Measurements from ENCODE around the gene LRRC7.
"Not testable (repeated sequence)": the region's sequence is repeated elsewhere in the genome, so short reads cannot be mapped to it uniquely, and the experiment has no call there.

The LRRC7 gene

GRCh38 chr1:69852706-69853105 lies 285.0 kb downstream of the LRRC7 start:
- H3K27ac ChIP-seq (ENCODE audit: insufficient read depth in 1 of 2, low read depth in 1 of 2, low read length in 2 of 2, poor library complexity in 1 of 2, severe bottlenecking in 2 of 2), result no peak overlapping the region
- H3K4me3 ChIP-seq (ENCODE audit: control insufficient read depth in 1 of 7, extremely low read depth in 1 of 7, insufficient read depth in 4 of 7, low read depth in 2 of 7, low read length in 6 of 7), result no peak overlapping the region
- H3K27me3 ChIP-seq (replicated peaks in 2 of 5; ENCODE audit: control insufficient read depth in 4 of 5, insufficient read depth in 5 of 5, low read length in 4 of 5), result no peaks in the 10 kb centered on the region
- H3K4me1 ChIP-seq (ENCODE audit: control extremely low read depth in 1 of 4, control insufficient read depth in 4 of 4, insufficient read depth in 4 of 4, low read length in 3 of 4), result no peaks in the 10 kb centered on the region
- H3K9me3 ChIP-seq (ENCODE audit: control extremely low read depth in 1 of 5, control insufficient read depth in 4 of 5, insufficient read depth in 2 of 5, low read depth in 1 of 5, low read length in 4 of 5), result no peaks in the 10 kb centered on the region
- no peak for DNase-seq
- POLR2A ChIA-PET, result no interaction called here
- CTCF ChIA-PET, result no interaction called here
- H3K36me3 ChIP-seq (ENCODE audit: control insufficient read depth in 4 of 4, insufficient read depth in 4 of 4, low read length in 3 of 4), result no peaks in the 10 kb centered on the region

GRCh38 chr1:69858534-69858933 lies 290.8 kb downstream of the LRRC7 start:
- Histone ChIP-seq H3K27ac (ENCODE audit: insufficient read depth in 1 of 2, low read depth in 1 of 2, low read length in 2 of 2, poor library complexity in 1 of 2, severe bottlenecking in 2 of 2) (no peak overlapping the region), H3K27me3 (replicated peaks in 2 of 5; ENCODE audit: control insufficient read depth in 4 of 5, insufficient read depth in 5 of 5, low read length in 4 of 5) (no peaks in the 10 kb centered on the region), H3K4me3 (ENCODE audit: control insufficient read depth in 1 of 7, extremely low read depth in 1 of 7, insufficient read depth in 4 of 7, low read depth in 2 of 7, low read length in 6 of 7) (no peak overlapping the region), H3K36me3 (ENCODE audit: control insufficient read depth in 4 of 4, insufficient read depth in 4 of 4, low read length in 3 of 4) (no peaks in the 10 kb centered on the region), H3K9me3 (ENCODE audit: control extremely low read depth in 1 of 5, control insufficient read depth in 4 of 5, insufficient read depth in 2 of 5, low read depth in 1 of 5, low read length in 4 of 5) (no peaks in the 10 kb centered on the region), H3K4me1 (ENCODE audit: control extremely low read depth in 1 of 4, control insufficient read depth in 4 of 4, insufficient read depth in 4 of 4, low read length in 3 of 4) (peaks cover 0 to 2% (median 1%) of the 10 kb centered on the region in 4 experiments)
- peak in 1 of 3 donors; percentile 13 for DNase-seq
- POLR2A ChIA-PET, result no interaction called here
- 100% methylated on average over 1 of the region's 1 CpG for WGBS (ENCODE audit: insufficient coverage)
- CTCF ChIA-PET, result no interaction called here

- CTCF ChIA-PET, result no interaction called here
- WGBS (ENCODE audit: insufficient coverage), result 97% methylated on average over 5 of the region's 5 CpGs
- Histone ChIP-seq H3K36me3 (ENCODE audit: control insufficient read depth in 4 of 4, insufficient read depth in 4 of 4, low read length in 3 of 4) (no peaks in the 10 kb centered on the region), H3K4me3 (ENCODE audit: control insufficient read depth in 1 of 7, extremely low read depth in 1 of 7, insufficient read depth in 4 of 7, low read depth in 2 of 7, low read length in 6 of 7) (no peak overlapping the region), H3K4me1 (ENCODE audit: control extremely low read depth in 1 of 4, control insufficient read depth in 4 of 4, insufficient read depth in 4 of 4, low read length in 3 of 4) (peaks cover 0 to 2% (median 1%) of the 10 kb centered on the region in 4 experiments), H3K27ac (ENCODE audit: insufficient read depth in 1 of 2, low read depth in 1 of 2, low read length in 2 of 2, poor library complexity in 1 of 2, severe bottlenecking in 2 of 2) (no peak overlapping the region), H3K27me3 (replicated peaks in 2 of 5; ENCODE audit: control insufficient read depth in 4 of 5, insufficient read depth in 5 of 5, low read length in 4 of 5) (no peaks in the 10 kb centered on the region), H3K9me3 (ENCODE audit: control extremely low read depth in 1 of 5, control insufficient read depth in 4 of 5, insufficient read depth in 2 of 5, low read depth in 1 of 5, low read length in 4 of 5) (no peaks in the 10 kb centered on the region)
- no peak for DNase-seq
- POLR2A ChIA-PET, result no interaction called here
These were observed 293.9 kb downstream of the LRRC7 start for GRCh38 chr1:69861641-69862040.

GRCh38 chr1:69862906-69863305 lies 295.2 kb downstream of the LRRC7 start:
- H3K27ac ChIP-seq (ENCODE audit: insufficient read depth in 1 of 2, low read depth in 1 of 2, low read length in 2 of 2, poor library complexity in 1 of 2, severe bottlenecking in 2 of 2), result no peak overlapping the region
- peaks cover 0 to 2% (median 1%) of the 10 kb centered on the region in 4 experiments for H3K4me1 ChIP-seq (ENCODE audit: control extremely low read depth in 1 of 4, control insufficient read depth in 4 of 4, insufficient read depth in 4 of 4, low read length in 3 of 4)
- WGBS (ENCODE audit: insufficient coverage), result 100% methylated on average over 1 of the region's 1 CpG
- no peaks in the 10 kb centered on the region for H3K9me3 ChIP-seq (ENCODE audit: control extremely low read depth in 1 of 5, control insufficient read depth in 4 of 5, insufficient read depth in 2 of 5, low read depth in 1 of 5, low read length in 4 of 5)
- ChIA-PET POLR2A (no interaction called here), CTCF (no interaction called here)
- H3K27me3 ChIP-seq (replicated peaks in 2 of 5; ENCODE audit: control insufficient read depth in 4 of 5, insufficient read depth in 5 of 5, low read length in 4 of 5), result no peaks in the 10 kb centered on the region
- no peak overlapping the region for H3K4me3 ChIP-seq (ENCODE audit: control insufficient read depth in 1 of 7, extremely low read depth in 1 of 7, insufficient read depth in 4 of 7, low read depth in 2 of 7, low read length in 6 of 7)
- no peaks in the 10 kb centered on the region for H3K36me3 ChIP-seq (ENCODE audit: control insufficient read depth in 4 of 4, insufficient read depth in 4 of 4, low read length in 3 of 4)
- DNase-seq, result no peak

- ChIA-PET CTCF (no interaction called here), POLR2A (no interaction called here)
- Histone ChIP-seq H3K4me3 (ENCODE audit: control insufficient read depth in 1 of 7, extremely low read depth in 1 of 7, insufficient read depth in 4 of 7, low read depth in 2 of 7, low read length in 6 of 7) (no peak overlapping the region), H3K9me3 (ENCODE audit: control extremely low read depth in 1 of 5, control insufficient read depth in 4 of 5, insufficient read depth in 2 of 5, low read depth in 1 of 5, low read length in 4 of 5) (no peaks in the 10 kb centered on the region), H3K36me3 (ENCODE audit: control insufficient read depth in 4 of 4, insufficient read depth in 4 of 4, low read length in 3 of 4) (no peaks in the 10 kb centered on the region), H3K4me1 (ENCODE audit: control extremely low read depth in 1 of 4, control insufficient read depth in 4 of 4, insufficient read depth in 4 of 4, low read length in 3 of 4) (peaks cover 0 to under 1% (median 0%) of the 10 kb centered on the region in 4 experiments), H3K27ac (ENCODE audit: insufficient read depth in 1 of 2, low read depth in 1 of 2, low read length in 2 of 2, poor library complexity in 1 of 2, severe bottlenecking in 2 of 2) (no peak overlapping the region), H3K27me3 (replicated peaks in 2 of 5; ENCODE audit: control insufficient read depth in 4 of 5, insufficient read depth in 5 of 5, low read length in 4 of 5) (no peaks in the 10 kb centered on the region)
- DNase-seq, result no peak
- 100% methylated on average over 1 of the region's 1 CpG for WGBS (ENCODE audit: insufficient coverage)
These were observed 296.0 kb downstream of the LRRC7 start for GRCh38 chr1:69863704-69864103.

GRCh38 chr1:69871412-69871811 lies 303.7 kb downstream of the LRRC7 start:
- Histone ChIP-seq H3K36me3 (ENCODE audit: control insufficient read depth in 4 of 4, insufficient read depth in 4 of 4, low read length in 3 of 4) (no peaks in the 10 kb centered on the region), H3K27me3 (replicated peaks in 2 of 5; ENCODE audit: control insufficient read depth in 4 of 5, insufficient read depth in 5 of 5, low read length in 4 of 5) (no peaks in the 10 kb centered on the region), H3K4me3 (ENCODE audit: control insufficient read depth in 1 of 7, extremely low read depth in 1 of 7, insufficient read depth in 4 of 7, low read depth in 2 of 7, low read length in 6 of 7) (no peak overlapping the region), H3K4me1 (ENCODE audit: control extremely low read depth in 1 of 4, control insufficient read depth in 4 of 4, insufficient read depth in 4 of 4, low read length in 3 of 4) (no peaks in the 10 kb centered on the region), H3K9me3 (ENCODE audit: control extremely low read depth in 1 of 5, control insufficient read depth in 4 of 5, insufficient read depth in 2 of 5, low read depth in 1 of 5, low read length in 4 of 5) (no peaks in the 10 kb centered on the region), H3K27ac (ENCODE audit: insufficient read depth in 1 of 2, low read depth in 1 of 2, low read length in 2 of 2, poor library complexity in 1 of 2, severe bottlenecking in 2 of 2) (no peak overlapping the region)
- 40% methylated on average over 1 of the region's 3 CpGs for WGBS (ENCODE audit: insufficient coverage)
- no peak for DNase-seq
- CTCF ChIA-PET, result no interaction called here
- POLR2A ChIA-PET, result no interaction called here

GRCh38 chr1:69878338-69878737 lies 310.6 kb downstream of the LRRC7 start:
- H3K27me3 ChIP-seq (replicated peaks in 2 of 5; ENCODE audit: control insufficient read depth in 4 of 5, insufficient read depth in 5 of 5, low read length in 4 of 5), result no peaks in the 10 kb centered on the region
- no peak overlapping the region for H3K4me3 ChIP-seq (ENCODE audit: control insufficient read depth in 1 of 7, extremely low read depth in 1 of 7, insufficient read depth in 4 of 7, low read depth in 2 of 7, low read length in 6 of 7)
- H3K36me3 ChIP-seq (ENCODE audit: control insufficient read depth in 4 of 4, insufficient read depth in 4 of 4, low read length in 3 of 4), result no peaks in the 10 kb centered on the region
- ChIA-PET CTCF (no interaction called here), POLR2A (no interaction called here)
- no peak overlapping the region for H3K27ac ChIP-seq (ENCODE audit: insufficient read depth in 1 of 2, low read depth in 1 of 2, low read length in 2 of 2, poor library complexity in 1 of 2, severe bottlenecking in 2 of 2)
- WGBS (ENCODE audit: insufficient coverage), result 86% methylated on average over 2 of the region's 3 CpGs
- no peaks in the 10 kb centered on the region for H3K9me3 ChIP-seq (ENCODE audit: control extremely low read depth in 1 of 5, control insufficient read depth in 4 of 5, insufficient read depth in 2 of 5, low read depth in 1 of 5, low read length in 4 of 5)
- H3K4me1 ChIP-seq (ENCODE audit: control extremely low read depth in 1 of 4, control insufficient read depth in 4 of 4, insufficient read depth in 4 of 4, low read length in 3 of 4), result no peaks in the 10 kb centered on the region
- DNase-seq, result no peak

- CTCF ChIA-PET, DNase-seq: not testable (repeated sequence)
These were observed 320.3 kb downstream of the LRRC7 start for GRCh38 chr1:69888016-69888415.

More at GRCh38 chr1:69888016-69888415, 320.3 kb downstream of the LRRC7 start:
- POLR2A ChIA-PET; H3K4me1 ChIP-seq (ENCODE audit: control extremely low read depth in 1 of 4, control insufficient read depth in 4 of 4, insufficient read depth in 4 of 4, low read length in 3 of 4); H3K27ac ChIP-seq (ENCODE audit: insufficient read depth in 1 of 2, low read depth in 1 of 2, low read length in 2 of 2, poor library complexity in 1 of 2, severe bottlenecking in 2 of 2); H3K9me3 ChIP-seq (ENCODE audit: control extremely low read depth in 1 of 5, control insufficient read depth in 4 of 5, insufficient read depth in 2 of 5, low read depth in 1 of 5, low read length in 4 of 5); H3K27me3 ChIP-seq (replicated peaks in 2 of 5; ENCODE audit: control insufficient read depth in 4 of 5, insufficient read depth in 5 of 5, low read length in 4 of 5); H3K4me3 ChIP-seq (ENCODE audit: control insufficient read depth in 1 of 7, extremely low read depth in 1 of 7, insufficient read depth in 4 of 7, low read depth in 2 of 7, low read length in 6 of 7); H3K36me3 ChIP-seq (ENCODE audit: control insufficient read depth in 4 of 4, insufficient read depth in 4 of 4, low read length in 3 of 4): not testable (repeated sequence)
- 100% methylated on average over 1 of the region's 14 CpGs for WGBS (ENCODE audit: insufficient coverage)
